Measurements from ENCODE around the gene SLC35F1.
A peak's percentile ranks its signal among the peaks of the same experiment; 100 is the strongest.

SLC35F1 gene

GRCh38 chr6:117919775-117920729 is 13.0 kb downstream of the SLC35F1 start:
- Histone ChIP-seq H3K27ac (no peak overlapping the region), H3K9ac (no peak overlapping the region), H3K4me3 (ENCODE audit: low read depth, low read length) (peak overlapping the region; percentile 40)

GRCh38 chr6:117924690-117925089 is 17.6 kb downstream of the SLC35F1 start:
- H3K9ac ChIP-seq: no peak overlapping the region
- no peak overlapping the region for H2AFZ ChIP-seq
- no peak overlapping the region for H3K4me3 ChIP-seq (ENCODE audit: low read depth, low read length)
- TF ChIP-seq CTCF (IDR thresholded peaks at IDR 0.05): no peak
- H3K36me3 ChIP-seq (ENCODE audit: control insufficient read depth, insufficient read depth, low read length): no peaks in the 10 kb centered on the region
- no peaks in the 10 kb centered on the region for H3K79me2 ChIP-seq
- no peaks in the 10 kb centered on the region for H3K4me1 ChIP-seq
- no peaks in the 10 kb centered on the region for H3K27me3 ChIP-seq (ENCODE audit: control insufficient read depth, insufficient read depth, low read length)
- no peak overlapping the region for H3K27ac ChIP-seq
- H3K9me3 ChIP-seq (ENCODE audit: control insufficient read depth, low read length): no peaks in the 10 kb centered on the region
- no peak overlapping the region for H3K4me2 ChIP-seq (ENCODE audit: low read length)

More at GRCh38 chr6:117919775-117920729, 13.0 kb downstream of the SLC35F1 start:
- no peak for TF ChIP-seq CTCF (IDR thresholded peaks at IDR 0.05)
- Histone ChIP-seq H3K27me3 (ENCODE audit: control insufficient read depth, insufficient read depth, low read length) (no peaks in the 10 kb centered on the region), H3K4me1 (no peaks in the 10 kb centered on the region), H3K4me2 (ENCODE audit: low read length) (peak overlapping the region; percentile 66), H3K36me3 (ENCODE audit: control insufficient read depth, insufficient read depth, low read length) (no peaks in the 10 kb centered on the region), H2AFZ (peak overlapping the region; percentile 59), H3K79me2 (no peaks in the 10 kb centered on the region), H3K9me3 (ENCODE audit: control insufficient read depth, low read length) (no peaks in the 10 kb centered on the region)

- Histone ChIP-seq H3K79me2 (no peaks in the 10 kb centered on the region), H2AFZ (no peak overlapping the region), H3K27me3 (ENCODE audit: control insufficient read depth, insufficient read depth, low read length) (no peaks in the 10 kb centered on the region), H3K27ac (no peak overlapping the region), H3K4me3 (ENCODE audit: low read depth, low read length) (no peak overlapping the region), H3K9ac (no peak overlapping the region), H3K36me3 (ENCODE audit: control insufficient read depth, insufficient read depth, low read length) (no peaks in the 10 kb centered on the region), H3K4me1 (no peaks in the 10 kb centered on the region), H3K4me2 (ENCODE audit: low read length) (no peak overlapping the region), H3K9me3 (ENCODE audit: control insufficient read depth, low read length) (no peaks in the 10 kb centered on the region)
- TF ChIP-seq CTCF (IDR thresholded peaks at IDR 0.05): no peak
These were observed 20.8 kb downstream of the SLC35F1 start for GRCh38 chr6:117927866-117928265.

- H3K4me3 ChIP-seq (ENCODE audit: low read depth, low read length): no peak overlapping the region
- H3K9ac ChIP-seq: no peak overlapping the region
- no peaks in the 10 kb centered on the region for H3K27me3 ChIP-seq (ENCODE audit: control insufficient read depth, insufficient read depth, low read length)
- no peak for TF ChIP-seq CTCF (IDR thresholded peaks at IDR 0.05)
- no peaks in the 10 kb centered on the region for H3K4me1 ChIP-seq
- H2AFZ ChIP-seq: no peak overlapping the region
- H3K4me2 ChIP-seq (ENCODE audit: low read length): no peak overlapping the region
- no peak overlapping the region for H3K27ac ChIP-seq
- H3K36me3 ChIP-seq (ENCODE audit: control insufficient read depth, insufficient read depth, low read length): no peaks in the 10 kb centered on the region
- no peaks in the 10 kb centered on the region for H3K79me2 ChIP-seq
- H3K9me3 ChIP-seq (ENCODE audit: control insufficient read depth, low read length): no peaks in the 10 kb centered on the region
These were observed 21.8 kb downstream of the SLC35F1 start for GRCh38 chr6:117928833-117929232.
